GM13976 (cell line): Measurements from ENCODE around the gene SACM1L.

Source experiments
- DNase-seq: peaks from one replicate; pipeline ENCODE4 v3.0.0; 2012; ENCODE audit warnings: low spot score
- in situ Hi-C: fragments of 300-500 bp; cut with MboI; formaldehyde crosslinking; loops from one replicate; pipeline ENCODE4 v1.12.0; 2022; ENCODE audit warnings: low sequenced_read_pairs, mixed read lengths, inconsistent platforms; ENCODE audit not compliant: unreplicated experiment
- TF ChIP-seq, protein P1 (sequence below): IDR thresholded peaks from 2 replicates; pipeline ENCODE4 v1.5.1; 2012; ENCODE audit warnings: borderline replicate concordance, mild to moderate bottlenecking; ENCODE audit not compliant: insufficient read depth; ENCODE audit errors: extremely low read depth, missing control alignments, control extremely low read depth

Gene SACM1L

DNA sequence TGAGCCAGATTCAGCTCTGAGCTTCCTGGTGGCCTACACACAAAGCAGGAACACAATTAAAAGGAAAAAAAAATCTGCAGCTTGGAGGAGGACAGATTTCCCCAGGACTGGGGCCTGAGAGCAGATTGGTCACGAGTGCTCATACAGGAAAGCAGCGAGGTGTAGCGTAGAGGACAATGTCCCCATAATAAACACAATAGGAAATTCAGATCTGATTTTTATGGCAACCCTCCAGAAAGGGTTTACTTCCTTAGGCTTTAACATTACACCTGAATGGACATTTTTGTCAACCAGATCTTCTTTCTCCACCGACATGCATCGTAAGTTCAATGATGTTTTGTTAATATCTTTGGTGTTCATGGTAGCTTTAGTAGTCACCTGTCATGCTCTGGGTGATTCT, 83.9 kb downstream of the SACM1L start:
- TF ChIP-seq, protein P1, sequence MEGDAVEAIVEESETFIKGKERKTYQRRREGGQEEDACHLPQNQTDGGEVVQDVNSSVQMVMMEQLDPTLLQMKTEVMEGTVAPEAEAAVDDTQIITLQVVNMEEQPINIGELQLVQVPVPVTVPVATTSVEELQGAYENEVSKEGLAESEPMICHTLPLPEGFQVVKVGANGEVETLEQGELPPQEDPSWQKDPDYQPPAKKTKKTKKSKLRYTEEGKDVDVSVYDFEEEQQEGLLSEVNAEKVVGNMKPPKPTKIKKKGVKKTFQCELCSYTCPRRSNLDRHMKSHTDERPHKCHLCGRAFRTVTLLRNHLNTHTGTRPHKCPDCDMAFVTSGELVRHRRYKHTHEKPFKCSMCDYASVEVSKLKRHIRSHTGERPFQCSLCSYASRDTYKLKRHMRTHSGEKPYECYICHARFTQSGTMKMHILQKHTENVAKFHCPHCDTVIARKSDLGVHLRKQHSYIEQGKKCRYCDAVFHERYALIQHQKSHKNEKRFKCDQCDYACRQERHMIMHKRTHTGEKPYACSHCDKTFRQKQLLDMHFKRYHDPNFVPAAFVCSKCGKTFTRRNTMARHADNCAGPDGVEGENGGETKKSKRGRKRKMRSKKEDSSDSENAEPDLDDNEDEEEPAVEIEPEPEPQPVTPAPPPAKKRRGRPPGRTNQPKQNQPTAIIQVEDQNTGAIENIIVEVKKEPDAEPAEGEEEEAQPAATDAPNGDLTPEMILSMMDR, result no peak
- no peak for DNase-seq
- in situ Hi-C loops, result no loop called here

DNA sequence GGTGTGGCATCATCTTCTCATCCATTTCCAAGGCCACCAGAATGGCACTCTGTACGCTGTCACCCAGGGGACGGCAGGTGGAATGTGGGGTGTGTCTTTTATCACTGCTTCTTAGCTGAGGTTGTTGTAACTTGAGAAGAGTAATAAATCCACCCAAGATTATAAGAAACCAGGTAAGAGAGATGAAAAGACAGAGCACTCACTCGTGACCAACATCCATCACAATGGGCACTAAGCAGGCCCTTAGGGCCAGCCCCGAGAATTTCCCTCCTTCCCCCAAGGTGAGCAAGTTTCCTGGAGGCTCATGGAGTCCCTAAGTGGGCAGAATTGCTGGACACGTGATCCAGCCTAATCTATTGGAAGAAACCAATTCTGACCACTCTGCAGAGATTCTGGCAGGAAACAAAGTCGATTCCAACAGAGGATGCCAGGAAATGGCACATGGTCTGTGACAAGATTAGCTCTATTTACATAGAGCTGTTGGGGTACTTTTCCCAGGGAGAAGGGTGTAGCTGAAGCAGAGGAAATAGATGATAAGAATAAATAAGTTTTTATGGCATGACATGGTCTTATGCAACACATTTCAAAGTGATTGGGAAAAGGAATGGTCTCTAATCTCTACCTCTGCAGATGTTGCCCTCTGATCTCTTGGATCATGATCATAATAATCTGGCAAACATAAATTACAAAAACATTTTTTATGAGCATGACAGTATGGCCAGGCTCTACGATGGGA, 84.7 kb downstream of the SACM1L start:
- in situ Hi-C loops, result no loop called here
- TF ChIP-seq, protein P1, result no peak
- no peak for DNase-seq

DNA sequence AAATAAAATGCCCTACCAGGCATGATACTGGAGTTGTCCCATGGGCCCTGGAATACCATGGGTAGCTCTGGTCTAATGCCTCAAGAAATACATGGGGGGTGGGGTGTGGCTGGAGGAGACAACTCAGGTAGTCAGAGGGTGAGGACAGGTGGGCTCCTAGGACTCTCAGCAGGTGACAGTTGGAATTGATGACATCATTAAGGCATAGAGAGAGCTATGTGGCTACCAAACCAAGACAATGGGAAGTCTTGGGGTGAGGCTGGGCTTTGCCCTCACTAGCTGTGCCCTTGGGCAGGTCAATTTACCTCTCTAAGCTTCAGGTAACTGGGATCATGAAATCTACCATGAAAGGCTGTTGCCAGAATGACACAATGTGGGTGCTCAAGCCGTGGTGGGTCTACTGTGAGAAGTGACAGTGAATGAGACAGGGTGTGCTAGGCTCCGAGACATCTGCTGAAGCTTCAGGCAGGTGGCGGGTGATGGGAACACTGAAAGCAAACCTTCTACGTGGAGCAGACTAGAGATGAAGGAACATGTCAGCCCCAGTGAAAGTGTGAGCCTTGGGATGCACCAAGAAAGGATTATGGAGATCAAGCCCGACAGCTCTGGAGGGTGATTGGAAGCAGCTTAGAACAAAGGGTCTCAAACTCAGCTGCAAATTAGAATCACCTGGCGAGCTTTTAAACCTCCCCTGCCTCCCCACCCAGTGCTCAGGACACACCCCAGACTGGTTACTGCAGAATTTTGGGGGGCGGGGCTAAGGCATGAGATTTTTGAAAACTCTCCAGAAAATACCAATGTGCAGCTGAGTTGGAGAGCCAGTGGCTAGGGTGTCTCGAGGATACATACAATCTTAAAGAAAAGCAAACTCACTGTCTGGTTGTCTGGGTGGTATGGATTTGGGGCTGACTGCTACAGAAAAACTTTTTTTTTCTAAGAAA, 85.7 kb downstream of the SACM1L start:
- TF ChIP-seq, protein P1, result no peak
- in situ Hi-C loops, result no loop called here
- DNase-seq, result no peak

DNA sequence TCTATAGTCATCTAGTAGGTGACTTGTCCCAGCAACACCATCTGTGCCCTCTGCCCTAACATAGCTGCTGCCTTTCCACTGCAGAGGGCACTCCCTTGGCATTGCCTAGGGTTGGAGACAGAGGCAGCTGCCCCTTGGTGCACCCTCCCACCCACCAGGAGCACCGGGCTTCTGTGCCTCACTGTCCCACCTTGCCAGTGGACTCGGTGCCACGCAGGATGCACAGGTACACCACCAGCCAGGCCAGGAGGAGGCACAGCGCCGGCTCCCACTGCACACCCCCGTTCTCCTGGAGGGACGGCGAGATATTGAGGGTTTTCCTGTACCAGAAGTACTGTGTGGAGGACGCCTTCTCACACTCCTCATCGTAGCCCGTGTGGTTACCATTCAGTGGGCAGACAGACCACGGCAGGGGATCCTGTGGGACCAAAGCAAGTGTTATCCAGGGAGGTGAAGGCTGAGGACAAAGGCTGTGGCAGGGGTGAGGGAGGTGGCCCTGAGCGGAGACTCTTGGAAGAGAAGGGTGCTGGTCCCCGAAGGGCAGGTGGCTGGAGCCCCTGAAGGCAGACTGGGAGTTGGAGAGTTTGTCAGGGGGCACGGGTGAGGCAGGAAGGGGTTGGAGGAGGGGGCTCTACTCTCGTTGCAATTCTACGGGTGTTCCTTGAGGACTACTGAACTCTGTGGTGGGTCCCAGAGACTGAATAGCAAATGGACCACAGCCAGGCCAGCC, 86.5 kb downstream of the SACM1L start:
- TF ChIP-seq, protein P1, result no peak
- DNase-seq, result no peak
- in situ Hi-C loops, result no loop called here

DNA sequence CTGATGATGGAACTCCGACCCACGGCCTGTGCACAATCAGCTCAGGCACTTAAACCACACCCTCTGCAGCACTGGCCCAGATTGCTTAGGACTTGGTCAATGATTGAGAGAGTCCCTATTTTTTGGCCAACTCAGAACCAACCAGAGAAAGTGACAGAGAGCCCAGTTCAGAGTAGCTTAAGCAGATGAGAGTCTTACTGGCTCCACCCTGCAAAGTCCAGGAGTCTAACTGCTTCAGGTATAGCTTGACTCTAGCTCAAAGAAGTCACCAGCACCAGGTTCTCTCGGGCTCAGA, 87.1 kb downstream of the SACM1L start:
- TF ChIP-seq, protein P1, result no peak
- in situ Hi-C loops, result no loop called here
- DNase-seq, result no peak

DNA sequence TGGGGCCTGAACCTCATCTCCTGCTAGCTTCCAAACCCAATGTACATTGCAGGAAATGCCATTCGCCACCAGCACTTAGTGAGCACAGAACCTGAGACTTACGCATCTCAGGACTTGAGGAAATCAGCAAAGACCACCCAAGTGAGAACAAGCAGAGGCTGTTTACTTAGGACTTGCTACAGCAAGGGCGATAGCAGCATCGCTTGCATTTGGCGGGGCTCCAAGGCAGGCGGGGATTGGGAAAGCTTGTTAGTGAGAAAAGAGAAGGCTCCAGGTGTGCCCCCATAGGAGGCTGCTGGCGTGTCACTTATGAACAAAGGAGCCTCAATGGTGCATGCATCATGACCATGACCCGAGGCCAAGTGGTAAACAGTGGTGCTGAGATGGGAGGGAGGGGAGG, 87.4 kb downstream of the SACM1L start:
- in situ Hi-C loops, result no loop called here
- no peak for DNase-seq
- TF ChIP-seq, protein P1, result no peak
